Endodermal cell (in vitro differentiated cells): ENCODE measurements around the gene CPT1A. TPM values are rescaled to one million over a fixed set of nuclear protein-coding genes. Genes with fewer than 3 reads are reported as not detected.

ENCODE experiments used
- DNase-seq: peaks from one replicate; pipeline ENCODE4 v3.0.0-alpha.2; 2017
- H3K27ac ChIP-seq: 2 replicates; pipeline ENCODE4 v1.5.1; 2013; ENCODE audit warnings: mild to moderate bottlenecking, low read depth, low read length, moderate library complexity
- H3K27me3 ChIP-seq: 2 replicates; pipeline ENCODE4 v1.6.1; 2013; ENCODE audit warnings: mild to moderate bottlenecking, low read length, moderate library complexity; ENCODE audit not compliant: insufficient read depth, control insufficient read depth, poor library complexity, severe bottlenecking
- H3K36me3 ChIP-seq: 2 replicates; pipeline ENCODE4 v1.7.0; 2013; ENCODE audit warnings: mild to moderate bottlenecking, low read length, moderate library complexity; ENCODE audit not compliant: control insufficient read depth, insufficient read depth
- H3K4me1 ChIP-seq: one replicate; pipeline ENCODE4 v1.7.0; 2013; ENCODE audit warnings: low read length; ENCODE audit not compliant: control insufficient read depth, insufficient read depth
- H3K4me3 ChIP-seq: 2 replicates; pipeline ENCODE4 v1.5.1; 2013; ENCODE audit warnings: mild to moderate bottlenecking, low read length, moderate library complexity
- H3K9ac ChIP-seq: 2 replicates; pipeline ENCODE4 v1.6.1; 2013; ENCODE audit warnings: mild to moderate bottlenecking, low read length, moderate library complexity; ENCODE audit not compliant: poor library complexity, severe bottlenecking; ENCODE audit errors: extremely low read depth
- H3K9me3 ChIP-seq: 2 replicates; pipeline ENCODE4 v1.6.1; 2013; ENCODE audit warnings: mild to moderate bottlenecking, low read length, moderate library complexity; ENCODE audit not compliant: control insufficient read depth
- H3K27ac Mint-ChIP-seq: 2 replicates; pipeline ENCODE4 v1.8.0; 2020; ENCODE audit warnings: mixed read lengths
- H3K27me3 Mint-ChIP-seq: 2 replicates; pipeline ENCODE4 v1.8.0; 2021; ENCODE audit warnings: mild to moderate bottlenecking, mixed read lengths; ENCODE audit not compliant: insufficient read depth
- H3K36me3 Mint-ChIP-seq: 2 replicates; pipeline ENCODE4 v1.8.0; 2020; ENCODE audit warnings: low read depth, mixed read lengths
- H3K4me1 Mint-ChIP-seq: 2 replicates; pipeline ENCODE4 v1.8.0; 2020; ENCODE audit warnings: mixed read lengths
- H3K4me3 Mint-ChIP-seq: 2 replicates; pipeline ENCODE4 v1.8.0; 2020; ENCODE audit warnings: mild to moderate bottlenecking, moderate library complexity, mixed read lengths
- H3K9me3 Mint-ChIP-seq: 2 replicates; pipeline ENCODE4 v1.8.0; 2020; ENCODE audit warnings: mild to moderate bottlenecking, mixed read lengths
- CTCF ChIP-seq: fragments of 200-600 bp; sonication (generic); conservative IDR thresholded peaks from 2 replicates; pipeline ENCODE4 v1.5.0; 2021; ENCODE audit warnings: antibody characterized with exemption, mild to moderate bottlenecking
- WGBS, 2 experiments: methylation state at CpG; one replicate each; pipeline versions ENCODE4 v1.1.5 to v1.1.7; 2013; ENCODE audit warnings: missing lambda C conversion rate in 2 of 2, mixed read lengths in 1 of 2; ENCODE audit not compliant: insufficient coverage in 1 of 2, insufficient read length in 1 of 2; 5-methylcytosine and 5-hydroxymethylcytosine counted together
- total RNA-seq, 2 donors: library from RNA; stranded (reverse); fragmentation: NEBNext Ultra II Directional in 1 of 2; extraction: Animal tissue kit (Norgen Biotek cat#: 25700) in 1 of 2; gene quantifications; 2 replicates in 1 of 2; 3 replicates in 1 of 2; pipeline ENCODE4 v1.2.1, GENCODE V29; 2021

CPT1A gene
- total RNA-seq, 2 donors from 2014 or later = 3.3 to 7.3 TPM

- no peaks in the 10 kb centered on the region for H3K9me3 ChIP-seq
- no peaks in the 10 kb centered on the region for H3K4me1 ChIP-seq
- no peaks in the 10 kb centered on the region for H3K36me3 ChIP-seq
- no peak overlapping the region for H3K4me3 ChIP-seq
- H3K9ac ChIP-seq = no peak overlapping the region
- no peak for TF ChIP-seq CTCF
- Mint-ChIP-seq H3K36me3 (no peaks in the 10 kb centered on the region), H3K27me3 (no peaks in the 10 kb centered on the region), H3K4me1 (peaks cover 31% of the 10 kb centered on the region), H3K4me3 (no peak overlapping the region), H3K27ac (no peak overlapping the region), H3K9me3 (no peaks in the 10 kb centered on the region)
- H3K27me3 ChIP-seq = no peaks in the 10 kb centered on the region
- no peak overlapping the region for H3K27ac ChIP-seq
- 91 to 97% methylated on average over 5 of the region's 5 CpGs for WGBS, 2 experiments
- DNase-seq = no peak
These were observed 10.6 kb downstream of the CPT1A start for GRCh38 chr11:68831124-68831523.

- Histone ChIP-seq H3K27ac (no peak overlapping the region), H3K4me3 (no peak overlapping the region), H3K9me3 (no peaks in the 10 kb centered on the region), H3K4me1 (no peaks in the 10 kb centered on the region), H3K27me3 (no peaks in the 10 kb centered on the region), H3K9ac (no peak overlapping the region), H3K36me3 (no peaks in the 10 kb centered on the region)
- peaks cover 31% of the 10 kb centered on the region for H3K4me1 Mint-ChIP-seq
- H3K27ac Mint-ChIP-seq = no peak overlapping the region
- WGBS, 2 experiments = 95 to 96% methylated on average over 3 to 15 of the region's 15 CpGs
- no peak for DNase-seq
- H3K9me3 Mint-ChIP-seq = no peaks in the 10 kb centered on the region
- no peaks in the 10 kb centered on the region for H3K27me3 Mint-ChIP-seq
- H3K4me3 Mint-ChIP-seq = no peak overlapping the region
- no peak for TF ChIP-seq CTCF
- H3K36me3 Mint-ChIP-seq = no peaks in the 10 kb centered on the region
These were observed 12.1 kb downstream of the CPT1A start for GRCh38 chr11:68829581-68829980.

GRCh38 chr11:68828957-68829356 is 12.8 kb downstream of the CPT1A start:
- no peaks in the 10 kb centered on the region for H3K36me3 ChIP-seq
- H3K4me1 ChIP-seq = no peaks in the 10 kb centered on the region
- peaks cover 31% of the 10 kb centered on the region for H3K4me1 Mint-ChIP-seq
- no peak overlapping the region for H3K27ac ChIP-seq
- H3K9me3 ChIP-seq = no peaks in the 10 kb centered on the region
- H3K9me3 Mint-ChIP-seq = no peaks in the 10 kb centered on the region
- no peak overlapping the region for H3K4me3 Mint-ChIP-seq
- H3K27me3 Mint-ChIP-seq = no peaks in the 10 kb centered on the region
- no peak overlapping the region for H3K9ac ChIP-seq
- WGBS, 2 experiments = 91 to 94% methylated on average over 7 to 12 of the region's 12 CpGs
- no peak for TF ChIP-seq CTCF
- no peaks in the 10 kb centered on the region for H3K36me3 Mint-ChIP-seq
- DNase-seq = no peak
- H3K27me3 ChIP-seq = no peaks in the 10 kb centered on the region
- no peak overlapping the region for H3K27ac Mint-ChIP-seq
- H3K4me3 ChIP-seq = no peak overlapping the region
